ENCODE results near the gene CST5. TPM values are rescaled to one million over a fixed set of nuclear protein-coding genes. Genes with fewer than 3 reads are reported as not detected.
"Not testable (repeated sequence)": the region's sequence is repeated elsewhere in the genome, so short reads cannot be mapped to it uniquely, and the experiment has no call there.

Gene CST5
- total and polyA plus RNA-seq, 4 donors = not detected

GRCh38 chr20:23835716-23836115, 43.8 kb downstream of the CST5 start:
- DNase-seq (no peak), ATAC-seq (ENCODE audit: low FRiP score) (no peak)
- Histone ChIP-seq H3K27ac (ENCODE audit: low read depth in 1 of 2, low read length in 2 of 2) (no peak overlapping the region), H3K9me3 (ENCODE audit: control insufficient read depth, low read length) (no peaks in the 10 kb centered on the region), H3K4me3 (ENCODE audit: low read length in 2 of 2) (no peak overlapping the region), H3K4me1 (ENCODE audit: control insufficient read depth in 1 of 2, insufficient read depth in 2 of 2, low read length in 2 of 2) (no peaks in the 10 kb centered on the region), H3K36me3 (ENCODE audit: control insufficient read depth in 1 of 2, insufficient read depth in 2 of 2, low read length in 1 of 2) (no peaks in the 10 kb centered on the region), H3K27me3 (ENCODE audit: control insufficient read depth in 1 of 2, insufficient read depth in 2 of 2, low read length in 1 of 2) (no peaks in the 10 kb centered on the region)
- intact Hi-C loops (cut with DNase I) = no loop called here
- 68 to 79% methylated on average over 4 of the region's 4 CpGs for WGBS, 2 donors

GRCh38 chr20:23832775-23833513, 46.6 kb downstream of the CST5 start:
- DNase-seq (no peak), ATAC-seq (ENCODE audit: low FRiP score) (no peak)
- no peaks in the 10 kb centered on the region for H3K4me1 ChIP-seq (ENCODE audit: control insufficient read depth in 1 of 2, insufficient read depth in 2 of 2, low read length in 2 of 2)
- no peak overlapping the region for H3K27ac ChIP-seq (ENCODE audit: low read depth in 1 of 2, low read length in 2 of 2)
- WGBS, 2 donors = 56 to 64% methylated on average over 3 of the region's 3 CpGs
- no peaks in the 10 kb centered on the region for H3K27me3 ChIP-seq (ENCODE audit: control insufficient read depth in 1 of 2, insufficient read depth in 2 of 2, low read length in 1 of 2)
- no peaks in the 10 kb centered on the region for H3K36me3 ChIP-seq (ENCODE audit: control insufficient read depth in 1 of 2, insufficient read depth in 2 of 2, low read length in 1 of 2)
- no peak overlapping the region for H3K4me3 ChIP-seq (ENCODE audit: low read length in 2 of 2)
- H3K9me3 ChIP-seq (ENCODE audit: control insufficient read depth, low read length) = no peaks in the 10 kb centered on the region
- intact Hi-C loops (cut with DNase I) = no loop called here

GRCh38 chr20:23831961-23832360, 47.6 kb downstream of the CST5 start:
- H3K9me3 ChIP-seq (ENCODE audit: control insufficient read depth, low read length); H3K27me3 ChIP-seq (ENCODE audit: control insufficient read depth in 1 of 2, insufficient read depth in 2 of 2, low read length in 1 of 2); H3K27ac ChIP-seq (ENCODE audit: low read depth in 1 of 2, low read length in 2 of 2); ATAC-seq (ENCODE audit: low FRiP score); H3K4me1 ChIP-seq (ENCODE audit: control insufficient read depth in 1 of 2, insufficient read depth in 2 of 2, low read length in 2 of 2); DNase-seq; intact Hi-C loops (cut with DNase I); H3K36me3 ChIP-seq (ENCODE audit: control insufficient read depth in 1 of 2, insufficient read depth in 2 of 2, low read length in 1 of 2); H3K4me3 ChIP-seq (ENCODE audit: low read length in 2 of 2): not testable (repeated sequence)
- WGBS, 2 donors = 42 to 45% methylated on average over 3 of the region's 3 CpGs

- H3K4me3 ChIP-seq (ENCODE audit: low read length in 2 of 2) = no peak within 1 kb of the TSS
- H3K27me3 ChIP-seq (ENCODE audit: control insufficient read depth in 1 of 2, insufficient read depth in 2 of 2, low read length in 1 of 2) = no peaks in the 10 kb centered on the region
- no peaks in the 10 kb centered on the region for H3K4me1 ChIP-seq (ENCODE audit: control insufficient read depth in 1 of 2, insufficient read depth in 2 of 2, low read length in 2 of 2)
- no peak for DNase-seq
- no peak within 1 kb of the TSS for H3K27ac ChIP-seq (ENCODE audit: low read depth in 1 of 2, low read length in 2 of 2)
- H3K9me3 ChIP-seq (ENCODE audit: control insufficient read depth, low read length) = no peaks in the 10 kb centered on the region
- intact Hi-C loops (cut with DNase I) = no loop called here
- H3K36me3 ChIP-seq (ENCODE audit: control insufficient read depth in 1 of 2, insufficient read depth in 2 of 2, low read length in 1 of 2) = no peaks in the 10 kb centered on the region
- ATAC-seq (ENCODE audit: low FRiP score) = no peak
- 37 to 45% methylated on average over 4 of the region's 4 CpGs for WGBS, 2 donors
These were observed 53.0 kb downstream of the CST5 start, which contains the start of gene CST2 for GRCh38 chr20:23826541-23827021. Gene CST2 (minus strand): TSS chr20:23826729. CDS start chr20:23826660, 69 bp downstream.

Other genes starting within 250 kb of the CST5 start
- gene CST3, start 241.8 kb downstream of the CST5 start, total RNA-seq = 1,000 to 10,000 TPM in 1 of 2 donors, 100 to 1,000 TPM in 1; 837 to 1,105 TPM
- 1,000 to 10,000 TPM in 1 of 2 donors, 100 to 1,000 TPM in 1; 584 to 1,561 TPM for gene CST3, start 241.8 kb downstream of the CST5 start, polyA plus RNA-seq
- gene CST4, start 190.7 kb downstream of the CST5 start, total RNA-seq = not detected
- gene CST4, start 190.7 kb downstream of the CST5 start, polyA plus RNA-seq = not detected
- gene CST1, start 128.8 kb downstream of the CST5 start, total RNA-seq = 1 to 10 TPM in 1 of 2 donors, not detected in 1; 1.1 TPM
- gene CST1, start 128.8 kb downstream of the CST5 start, polyA plus RNA-seq = not detected
- under 1 TPM in 1 of 2 donors, not detected in 1; 0.75 TPM for gene CST2, start 53.0 kb downstream of the CST5 start, total RNA-seq
- gene CST2, start 53.0 kb downstream of the CST5 start, polyA plus RNA-seq = not detected
- gene GGTLC1, start 109.0 kb upstream of the CST5 start, total RNA-seq = not detected
- not detected for gene GGTLC1, start 109.0 kb upstream of the CST5 start, polyA plus RNA-seq

Measured in aorta (tissue), 5 donors.